ENCODE results near the gene OLA1. TPM values are rescaled to one million over a fixed set of nuclear protein-coding genes. Genes with fewer than 3 reads are reported as not detected.

OLA1 gene
- polyA plus RNA-seq, 1 donor from 2014 or later, result 134 TPM

DNA sequence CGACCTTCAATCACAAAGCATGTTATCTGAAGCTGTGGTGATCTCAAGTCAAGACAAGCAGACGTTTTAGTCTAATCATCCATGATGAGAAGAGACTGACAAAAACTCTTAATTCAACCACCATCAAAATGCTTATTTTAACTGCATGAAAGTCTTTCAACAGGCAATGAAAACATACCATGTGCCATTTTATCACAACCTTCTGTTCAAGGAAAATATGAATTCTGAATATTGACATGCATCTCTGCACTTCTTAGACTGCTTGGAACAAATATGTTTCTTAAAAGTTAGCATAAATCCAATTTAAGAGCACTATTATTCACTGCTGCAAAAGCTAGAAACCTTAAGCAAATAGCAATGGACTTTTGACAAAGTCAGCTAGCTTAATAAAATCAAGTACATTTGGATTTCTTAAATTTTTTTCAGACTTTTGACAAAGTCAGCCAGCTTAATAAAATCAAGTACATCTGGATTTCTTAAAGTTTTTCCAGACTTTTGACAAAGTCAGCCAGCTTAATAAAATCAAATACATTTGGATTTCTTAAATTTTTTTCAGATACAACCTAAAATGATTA, 70.9 kb downstream of the OLA1 start:
- H3F3A ChIP-seq (ENCODE audit: insufficient read depth, low read length, poor library complexity, severe bottlenecking), result no peaks in the 10 kb centered on the region
- no peak for TF ChIP-seq EZH2 (IDR thresholded peaks at IDR 0.05; ENCODE audit: borderline replicate concordance, insufficient read depth, low read length, poor library complexity, severe bottlenecking)
- no peak for TF ChIP-seq TAF1 (IDR thresholded peaks at IDR 0.05; ENCODE audit: low read depth)
- TF ChIP-seq REST (IDR thresholded peaks at IDR 0.05; ENCODE audit: borderline replicate concordance), result peak; percentile 11
- TF ChIP-seq EP300 (conservative IDR thresholded peaks at IDR 0.05; ENCODE audit: poor library complexity, severe bottlenecking), result no peak
- no peak for TF ChIP-seq MXI1 (conservative IDR thresholded peaks at IDR 0.05; ENCODE audit: poor library complexity, severe bottlenecking)
- H3K27ac ChIP-seq (ENCODE audit: low read length), result peak overlapping the region; percentile 48
- H3K4me3 ChIP-seq (ENCODE audit: low read length), result peak overlapping the region; percentile 44
- peak overlapping the region; percentile 6 for H3K9ac ChIP-seq (ENCODE audit: low read length)
- no peaks in the 10 kb centered on the region for H4K20me1 ChIP-seq (ENCODE audit: insufficient read depth)
- H3K79me2 ChIP-seq (replicated peaks; ENCODE audit: insufficient read depth, low read length), result peaks cover 34% of the 10 kb centered on the region
- no peaks in the 10 kb centered on the region for H3K27me3 ChIP-seq (ENCODE audit: insufficient read depth, low read depth, low read length)
- no peaks in the 10 kb centered on the region for H3K9me3 ChIP-seq (ENCODE audit: low read length)
- H3K9me2 ChIP-seq (ENCODE audit: insufficient read depth, low read length), result no peaks in the 10 kb centered on the region
- H3K36me3 ChIP-seq (ENCODE audit: insufficient read depth, low read length), result no peaks in the 10 kb centered on the region
- peak overlapping the region; percentile 12 for H3K4me2 ChIP-seq (ENCODE audit: low read length)
- no peak overlapping the region for H2AFZ ChIP-seq (ENCODE audit: low read depth, low read length)

DNA sequence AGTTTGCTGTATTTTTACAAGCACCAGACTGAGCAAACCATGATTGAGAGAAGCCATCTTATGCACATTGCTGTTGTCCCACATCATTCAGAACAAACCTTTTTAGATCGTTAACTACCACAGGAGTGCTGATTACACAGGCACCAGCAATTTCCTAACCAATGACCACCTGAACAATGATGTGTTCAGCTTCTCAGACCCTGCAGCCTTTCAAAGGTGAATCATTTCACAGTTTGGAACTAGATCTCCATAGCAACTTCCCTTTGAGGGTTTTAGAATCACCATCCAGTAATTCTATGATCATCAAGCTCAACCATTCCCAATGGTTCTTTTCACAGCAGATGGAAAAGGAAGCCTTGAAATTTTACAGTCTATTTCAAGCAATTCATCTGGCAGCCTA, 71.4 kb downstream of the OLA1 start:
- Histone ChIP-seq H3K9me2 (ENCODE audit: insufficient read depth, low read length) (no peaks in the 10 kb centered on the region), H3K27me3 (ENCODE audit: insufficient read depth, low read depth, low read length) (no peaks in the 10 kb centered on the region), H3K9me3 (ENCODE audit: low read length) (peaks cover 3% of the 10 kb centered on the region), H3K27ac (ENCODE audit: low read length) (peak overlapping the region; percentile 48), H3K9ac (ENCODE audit: low read length) (peak overlapping the region; percentile 6), H3K79me2 (replicated peaks; ENCODE audit: insufficient read depth, low read length) (peaks cover 34% of the 10 kb centered on the region), H2AFZ (ENCODE audit: low read depth, low read length) (no peak overlapping the region), H3K4me2 (ENCODE audit: low read length) (peak overlapping the region; percentile 12), H3F3A (ENCODE audit: insufficient read depth, low read length, poor library complexity, severe bottlenecking) (no peaks in the 10 kb centered on the region), H4K20me1 (ENCODE audit: insufficient read depth) (no peaks in the 10 kb centered on the region), H3K36me3 (ENCODE audit: insufficient read depth, low read length) (no peaks in the 10 kb centered on the region), H3K4me3 (ENCODE audit: low read length) (peak overlapping the region; percentile 44)
- TF ChIP-seq RAD21 (conservative IDR thresholded peaks at IDR 0.05) (no peak), POLR2AphosphoS5 (IDR thresholded peaks at IDR 0.05) (peak; percentile 48), REST (IDR thresholded peaks at IDR 0.05; ENCODE audit: borderline replicate concordance) (peak; percentile 35)
